Cardiac septum (tissue), 1 donor: ENCODE data around the gene DISP3. TPM values are rescaled to one million over a fixed set of nuclear protein-coding genes. Genes with fewer than 3 reads are reported as not detected.

Experiments used
- DNase-seq: peaks from one replicate; pipeline ENCODE4 v3.0.0-alpha.2; 2020; ENCODE audit warnings: low spot score
- intact Hi-C: fragments of 100-400 bp; cut with DNase I; formaldehyde crosslinking; loops from one replicate; pipeline ENCODE4 v1.14.0; 2022
- total RNA-seq: library from RNA; stranded (reverse); fragmentation: NEBNext Ultra II Directional; extraction: Animal tissue kit (Norgen Biotek cat#: 25700); gene quantifications from one replicate; pipeline ENCODE4 v1.2.1, GENCODE V29; 2021
- donor health status: DM: no; HTN: no; CAD: no.

Gene DISP3
- total RNA-seq, 1 donor from 2014 or later: 0.05 TPM

- intact Hi-C loops: no loop called here
- DNase-seq: peak; percentile 70
These were observed 45.0 kb downstream of the DISP3 start for GRCh38 chr1:11523746-11524464.

- intact Hi-C loops: no loop called here
- no peak for DNase-seq
These were observed 45.7 kb downstream of the DISP3 start for GRCh38 chr1:11524465-11525150.

- peak; percentile 71 for DNase-seq
- intact Hi-C loops: no loop called here
These were observed 46.2 kb downstream of the DISP3 start for GRCh38 chr1:11525151-11525505.

GRCh38 chr1:11525516-11525915 is 46.6 kb downstream of the DISP3 start:
- intact Hi-C loops: no loop called here
- no peak for DNase-seq

GRCh38 chr1:11526071-11526895 is 47.3 kb downstream of the DISP3 start:
- DNase-seq: peak; percentile 47
- intact Hi-C loops: no loop called here

- intact Hi-C loops: no loop called here
- DNase-seq: no peak
These were observed 48.8 kb downstream of the DISP3 start for GRCh38 chr1:11527541-11528452.

- intact Hi-C loops: no loop called here
- peak; percentile 35 for DNase-seq
These were observed 49.8 kb downstream of the DISP3 start for GRCh38 chr1:11528611-11529261.

- peak; percentile 67 for DNase-seq
- intact Hi-C loops: no loop called here
These were observed 50.4 kb downstream of the DISP3 start for GRCh38 chr1:11529330-11529729.

GRCh38 chr1:11529763-11530730 is 51.1 kb downstream of the DISP3 start:
- intact Hi-C loops: no loop called here
- DNase-seq: peak; percentile 67

GRCh38 chr1:11530731-11531311 is 51.9 kb downstream of the DISP3 start:
- intact Hi-C loops: no loop called here
- peak; percentile 63 for DNase-seq

- peak; percentile 53 for DNase-seq
- intact Hi-C loops: no loop called here
These were observed 52.4 kb downstream of the DISP3 start for GRCh38 chr1:11531314-11531870.

GRCh38 chr1:11531943-11532342 is 53.0 kb downstream of the DISP3 start:
- DNase-seq: peak; percentile 62
- intact Hi-C loops: no loop called here

GRCh38 chr1:11533790-11534787 is 55.1 kb downstream of the DISP3 start:
- DNase-seq: peak; percentile 24
- intact Hi-C loops: no loop called here

- intact Hi-C loops: no loop called here
- DNase-seq: no peak
These were observed 55.9 kb downstream of the DISP3 start for GRCh38 chr1:11534846-11535245.

GRCh38 chr1:11535316-11535715 is 56.4 kb downstream of the DISP3 start:
- intact Hi-C loops: no loop called here
- no peak for DNase-seq
